HG03342 (cell line): ENCODE results near the gene THBS4.
A peak's percentile ranks its signal among the peaks of the same experiment; 100 is the strongest.
"Not testable (repeated sequence)": the region's sequence is repeated elsewhere in the genome, so short reads cannot be mapped to it uniquely, and the experiment has no call there.

Experiments
- ATAC-seq: cut with Tn5 transposase; IDR thresholded peaks from one replicate; pipeline ENCODE4 v1.9.1; 2021; ENCODE audit warnings: mild to moderate bottlenecking, moderate library complexity; ENCODE audit not compliant: unreplicated experiment

Gene THBS4

DNA sequence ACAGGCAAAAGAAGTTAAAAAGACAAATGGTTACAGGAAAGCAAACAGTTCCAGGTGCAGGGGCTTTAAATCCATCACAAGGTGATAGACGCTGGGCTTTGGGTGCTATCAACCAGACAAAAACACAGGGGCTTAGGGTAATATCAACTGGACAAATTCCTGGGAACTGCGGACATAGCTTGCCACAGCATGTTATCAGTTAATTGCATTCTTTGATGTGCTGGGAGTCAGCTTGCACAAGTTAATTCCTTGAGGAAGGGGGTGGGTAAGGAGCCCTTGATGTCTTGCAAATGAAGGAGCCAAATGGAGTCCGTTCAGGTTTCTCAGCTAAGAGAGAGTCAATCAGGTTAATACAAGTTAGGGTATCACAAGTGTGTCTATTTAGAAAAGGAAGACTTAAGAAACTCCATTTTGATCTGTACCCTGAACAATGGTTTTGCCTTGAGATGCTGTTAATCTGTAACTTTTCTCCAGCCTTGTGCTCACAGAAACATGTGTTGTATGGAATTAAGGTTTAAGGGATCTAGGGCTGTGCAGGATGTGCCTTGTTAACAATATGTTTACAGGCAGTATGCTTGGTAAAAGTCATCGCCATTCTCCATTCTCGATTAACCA lies 76.3 kb downstream of the THBS4 start:
- ATAC-seq: not testable (repeated sequence)

DNA sequence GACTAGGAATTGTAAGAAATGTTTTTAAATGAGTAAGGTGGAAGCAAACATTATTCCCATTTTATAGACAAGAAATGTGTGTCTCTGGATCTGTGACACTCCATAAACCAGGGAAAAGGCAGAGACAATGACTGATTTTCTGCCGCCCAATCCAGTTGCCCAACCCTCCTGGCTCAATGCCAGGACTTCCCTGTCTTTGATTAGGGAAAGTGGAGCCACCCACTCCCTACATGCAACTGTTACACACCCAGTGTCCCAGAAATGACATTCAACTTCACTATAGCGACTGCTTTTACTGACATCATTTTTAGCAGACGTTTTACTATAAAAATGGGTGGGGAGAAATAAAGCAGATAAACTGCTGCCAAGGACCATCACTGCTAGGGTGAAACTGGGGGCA lies 79.7 kb downstream of the THBS4 start:
- ATAC-seq: no peak

DNA sequence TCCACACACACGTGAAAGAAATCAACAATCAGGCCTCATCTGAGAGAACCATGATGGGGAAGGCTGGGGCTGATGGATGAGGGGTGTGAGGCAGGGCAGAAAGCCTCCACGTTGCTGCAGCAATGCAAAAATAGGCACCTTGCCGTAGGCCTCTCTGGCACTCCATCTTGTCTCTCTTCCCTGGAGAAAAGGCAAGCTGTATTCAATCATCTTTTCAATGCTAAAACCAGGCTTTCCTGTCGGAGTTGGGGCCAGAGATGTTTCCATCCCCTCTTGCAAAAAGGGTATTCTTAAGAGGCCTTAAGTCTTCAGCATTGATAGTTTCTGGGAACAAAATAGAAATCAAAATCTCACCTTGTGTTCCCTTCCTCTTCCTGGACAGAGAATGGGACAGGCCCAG lies 80.9 kb downstream of the THBS4 start:
- ATAC-seq: no peak

DNA sequence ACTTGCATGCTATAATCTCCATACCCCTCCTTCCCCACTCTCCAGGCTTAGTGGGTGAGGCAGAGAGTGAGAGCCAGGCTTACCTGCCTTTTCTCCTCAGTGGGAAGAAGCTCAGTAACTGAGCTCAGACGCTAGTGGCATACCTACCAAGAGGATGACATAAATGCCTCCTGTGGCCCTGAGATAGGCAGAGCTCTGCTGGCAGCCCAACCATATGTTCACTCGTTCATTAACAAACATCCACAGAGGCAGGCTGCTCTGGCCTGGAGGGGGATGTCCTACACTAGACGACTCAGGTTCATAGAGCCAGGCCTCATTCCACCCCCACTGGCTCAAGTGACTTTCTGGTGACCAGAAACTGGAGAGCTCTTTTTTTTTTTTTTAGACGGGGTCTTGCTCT lies 81.3 kb downstream of the THBS4 start:
- ATAC-seq: no peak

DNA sequence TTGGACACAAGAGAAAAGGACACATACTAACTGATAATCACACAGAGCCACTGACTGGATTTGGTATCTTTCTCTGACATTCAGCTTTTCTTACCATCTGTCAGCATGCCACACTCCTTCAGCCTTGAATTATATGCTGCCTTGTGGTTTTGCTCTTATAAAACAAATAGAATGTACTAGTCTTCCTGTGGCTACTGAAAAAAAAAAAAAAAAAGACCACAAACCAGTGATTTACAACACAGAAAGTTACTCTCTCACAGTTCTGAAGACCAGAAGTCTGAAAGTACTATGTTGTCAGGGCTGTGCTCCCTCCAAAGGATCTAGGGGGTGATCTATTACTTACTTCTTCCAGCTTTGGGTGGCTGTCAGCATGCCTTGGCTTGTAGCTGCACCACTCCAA lies 82.3 kb downstream of the THBS4 start:
- no peak for ATAC-seq

DNA sequence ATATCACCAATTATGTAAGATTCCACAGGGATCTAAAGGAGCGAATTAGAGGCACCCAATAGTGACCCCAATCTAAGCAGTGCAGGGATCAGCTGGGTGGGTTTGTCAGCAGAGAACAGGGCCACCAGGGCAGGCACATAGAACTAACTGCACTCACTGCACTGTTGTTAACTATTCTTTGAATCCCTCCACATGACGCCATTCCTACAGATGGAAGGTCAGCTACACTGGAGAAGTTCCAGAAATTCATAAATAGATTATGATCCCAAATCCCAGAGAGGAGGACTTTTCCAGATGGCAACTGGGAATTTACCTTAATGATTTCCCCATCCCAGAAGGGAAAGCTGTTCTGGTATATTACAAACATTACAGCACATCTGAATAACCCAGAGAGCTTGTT lies 84.2 kb downstream of the THBS4 start:
- ATAC-seq: no peak

DNA sequence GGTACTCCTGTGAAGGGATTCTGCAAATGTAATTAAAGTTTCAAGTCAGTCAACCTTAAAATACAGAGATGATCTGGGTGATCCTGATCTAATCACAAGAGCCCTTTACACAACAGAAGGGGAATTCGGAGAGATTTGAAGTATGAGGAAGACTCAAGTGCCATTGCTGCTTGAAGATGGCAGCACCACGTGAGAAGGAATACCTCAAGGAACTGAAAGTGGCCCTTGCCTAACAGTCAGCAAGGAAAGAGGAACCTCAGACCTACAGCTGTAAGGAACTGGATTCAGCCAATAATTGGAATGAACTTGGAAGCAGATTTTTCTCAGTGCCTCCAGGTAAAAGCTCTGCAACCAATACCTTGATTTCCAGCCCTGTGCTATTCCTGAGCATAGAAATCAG lies 87.4 kb downstream of the THBS4 start:
- no peak for ATAC-seq

DNA sequence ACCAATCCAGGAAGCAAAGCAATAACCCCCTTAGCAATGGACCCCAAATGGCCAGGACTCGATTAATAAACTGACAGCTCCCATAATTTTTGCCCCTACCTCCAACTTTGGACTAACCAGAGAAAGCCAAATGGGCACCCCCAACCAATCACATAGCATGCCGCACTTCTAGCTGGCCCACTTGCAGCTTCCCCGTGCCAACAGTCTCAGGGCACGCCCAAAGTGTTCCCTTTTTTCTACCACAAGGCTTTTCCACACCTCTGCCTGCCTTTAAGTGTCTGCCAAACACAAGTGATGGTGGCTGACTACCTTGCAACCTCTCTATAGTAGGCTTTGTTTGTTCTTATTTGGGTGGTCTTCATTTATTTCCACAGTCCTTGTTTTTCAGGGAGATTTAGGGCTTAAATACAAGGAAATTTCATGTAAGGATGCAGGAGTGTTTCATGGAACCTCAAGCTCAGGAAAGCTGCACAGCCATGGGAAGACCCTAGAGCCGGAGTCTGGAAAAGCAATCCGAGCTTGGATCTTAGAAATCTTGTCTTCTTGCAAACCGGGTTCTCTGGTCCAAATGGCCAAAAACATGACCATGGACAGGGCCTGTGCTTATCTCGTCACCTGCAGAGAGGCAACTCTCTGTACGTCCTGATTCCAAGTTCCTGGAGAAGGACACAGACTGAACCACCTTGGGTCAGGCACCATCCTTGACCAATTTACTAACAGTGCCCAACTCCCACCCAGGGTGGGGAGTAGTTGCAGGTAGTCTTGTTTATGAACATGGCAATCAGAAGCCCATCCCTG lies 89.2 kb downstream of the THBS4 start:
- ATAC-seq: no peak

DNA sequence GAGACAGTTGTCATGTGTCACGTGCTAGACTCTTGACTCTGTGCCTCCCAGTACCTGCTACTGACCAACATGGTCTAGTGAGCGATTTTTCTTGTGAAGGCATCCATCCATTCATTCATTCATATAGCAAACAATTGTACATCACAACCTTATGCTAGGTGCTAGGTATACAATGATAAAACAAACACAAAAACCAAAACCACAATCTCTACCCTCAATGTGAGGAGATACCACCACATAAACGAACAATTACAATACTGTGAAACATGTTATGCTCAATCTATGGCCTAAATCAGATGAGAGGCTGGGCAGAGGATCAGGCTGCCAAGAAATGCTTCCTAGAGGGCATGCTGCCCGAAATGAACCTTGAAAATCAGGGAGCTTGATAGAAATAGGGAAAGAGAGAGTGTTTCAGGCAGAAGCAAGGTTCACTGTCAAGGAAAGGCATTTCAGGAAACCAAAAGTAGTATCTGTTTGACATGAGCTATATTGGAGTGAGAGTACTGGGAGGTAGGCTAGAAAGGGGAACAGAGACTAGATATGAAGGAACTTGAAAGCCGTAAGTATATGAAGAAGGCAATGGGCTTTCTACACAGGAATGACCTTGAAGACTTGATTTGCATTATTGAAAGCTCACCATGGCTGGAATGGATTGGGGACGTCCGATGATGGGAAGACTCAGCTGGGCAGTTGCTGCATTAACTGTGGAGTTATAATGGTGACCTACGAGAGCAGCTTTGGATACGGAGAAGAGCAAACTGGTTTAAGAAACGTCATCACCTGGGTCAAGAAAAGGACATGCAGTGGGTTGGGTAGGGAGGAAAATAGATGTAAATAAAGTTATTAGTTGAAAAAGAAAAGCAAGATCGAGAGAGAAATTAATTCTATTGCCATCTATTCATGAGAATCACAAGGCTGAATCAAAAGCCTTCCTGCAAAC lies 90.1 kb downstream of the THBS4 start:
- peak; percentile 78 for ATAC-seq

DNA sequence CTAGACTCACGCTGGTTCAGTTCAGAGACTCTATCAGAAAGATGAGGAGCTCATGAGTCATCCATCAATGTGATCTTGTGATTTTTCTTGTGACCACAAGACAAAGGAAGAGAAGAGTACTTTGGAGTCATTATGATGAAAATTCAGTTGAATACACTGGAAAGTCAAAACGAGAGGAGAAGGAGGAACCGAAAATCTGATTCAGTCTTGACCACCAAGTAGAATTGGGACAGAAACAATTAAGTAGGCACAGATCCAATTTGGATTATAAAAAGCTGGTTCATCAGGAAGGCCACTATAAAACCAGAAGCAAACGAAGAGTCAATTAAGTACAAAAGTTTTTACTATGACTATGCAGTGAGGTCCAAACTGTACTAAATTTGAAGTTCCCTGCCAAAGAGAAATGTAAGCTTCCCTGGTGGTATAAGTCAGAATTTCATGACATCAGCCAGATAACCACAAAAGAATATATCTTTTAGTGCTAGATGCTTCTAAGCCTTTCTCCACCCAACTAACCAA lies 90.9 kb downstream of the THBS4 start:
- ATAC-seq: peak; percentile 61

DNA sequence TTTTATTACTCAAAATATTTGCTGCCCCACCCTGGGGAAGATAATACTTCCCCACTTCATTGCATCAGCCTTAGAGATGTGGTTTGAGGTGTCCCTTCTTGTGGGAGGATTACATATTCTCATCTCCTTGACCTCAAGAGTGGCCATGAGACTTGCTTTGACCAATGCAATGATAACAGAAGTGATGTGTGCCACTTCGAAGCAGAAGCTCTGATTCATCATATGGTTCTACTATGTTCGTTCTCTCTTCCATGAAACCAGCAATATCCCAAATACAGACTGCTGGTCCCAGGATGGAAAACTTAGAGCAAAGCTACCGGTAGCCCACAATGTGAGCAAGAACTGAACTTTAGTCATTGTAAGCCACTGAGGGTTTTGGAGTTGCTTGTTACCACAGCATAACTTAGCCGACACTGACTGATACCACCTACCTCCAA lies 92.0 kb downstream of the THBS4 start:
- ATAC-seq: peak; percentile 29

DNA sequence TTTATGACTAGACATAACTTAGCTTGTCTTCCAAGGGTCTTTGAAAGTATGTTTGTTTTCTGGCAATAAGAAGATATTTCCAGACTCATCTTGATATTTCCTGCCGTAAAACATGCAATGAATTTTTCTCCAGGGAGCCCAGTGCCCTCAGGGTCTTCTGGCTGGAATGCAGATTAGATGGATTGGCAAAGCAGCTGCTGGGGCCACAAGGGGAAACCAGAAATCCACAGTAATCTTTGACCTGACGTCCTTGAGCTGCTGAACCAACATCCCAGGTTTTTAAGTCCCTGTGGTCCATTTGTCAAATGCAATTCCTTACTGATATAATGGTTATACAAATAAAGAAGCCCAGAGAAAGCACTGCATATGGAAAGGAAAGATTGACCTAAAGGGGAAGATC lies 93.0 kb downstream of the THBS4 start:
- no peak for ATAC-seq

DNA sequence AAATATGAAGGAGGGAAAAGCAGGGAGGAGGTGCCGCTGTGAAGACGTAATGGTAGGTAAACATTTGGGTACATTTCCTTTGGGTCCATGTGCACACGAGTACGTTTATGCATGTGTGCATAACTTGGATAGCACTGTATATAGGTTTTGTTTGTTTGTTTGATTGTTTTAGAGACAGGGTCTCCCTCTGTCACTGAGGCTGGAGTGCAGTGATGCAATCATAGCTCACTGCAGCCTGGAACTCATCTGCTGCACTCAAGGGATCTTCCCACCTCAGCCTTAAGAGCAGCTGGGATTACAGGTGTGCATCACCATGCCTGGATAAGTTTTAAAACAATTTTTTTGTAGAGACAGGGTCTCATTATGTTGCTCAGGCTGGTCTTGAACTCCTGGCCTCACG lies 94.0 kb downstream of the THBS4 start:
- ATAC-seq: no peak
